Adrenal gland (tissue), 5 donors: ENCODE data around the gene OR8D1.

Experiments used
- CTCF ChIP-seq, 6 experiments: fragments of 450-650 bp in 4 of 6; fragments of 200-600 bp in 2 of 6; sonication (generic) in 1 of 6; IDR thresholded peaks; 1 replicate in 5 of 6; 2 replicates in 1 of 6; pipeline versions ENCODE4 v1.5.1 to v1.8.0; 2016 to 2021; ENCODE audit warnings: antibody characterized with exemption in 6 of 6, mild to moderate bottlenecking in 2 of 6, moderate library complexity in 1 of 6
- POLR2A ChIP-seq, 2 donors: fragments of 450-650 bp; IDR thresholded peaks; one replicate each; pipeline ENCODE4 v1.6.1; 2017; ENCODE audit warnings: antibody characterized with exemption in 2 of 2, mild to moderate bottlenecking in 2 of 2, moderate library complexity in 1 of 2
- donor health status: DM: no; HTN: no; CAD: no.

DNA sequence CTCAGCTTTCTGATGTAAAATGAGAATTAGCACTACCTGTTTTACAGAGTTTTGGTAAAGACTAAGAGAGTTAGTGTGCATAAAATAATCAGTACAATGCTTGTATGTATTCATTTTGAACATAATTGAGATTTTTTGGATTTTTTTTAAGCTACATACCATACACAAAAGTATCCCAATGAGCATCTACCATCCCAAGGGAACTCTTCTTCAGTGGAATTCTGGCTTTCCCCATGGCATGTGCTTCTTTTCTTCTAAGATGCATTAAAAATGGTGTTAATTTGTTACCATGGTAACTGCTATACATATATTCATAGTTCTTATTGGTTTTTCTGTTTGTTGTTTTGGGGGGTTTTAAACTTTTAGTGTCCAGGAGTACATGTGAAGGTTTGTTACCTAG is 17.7 kb downstream of the OR8D1 start:
- TF ChIP-seq CTCF (IDR thresholded peaks at IDR 0.05): no peak
- no peak for TF ChIP-seq POLR2A (IDR thresholded peaks at IDR 0.05)
